Inflammatory macrophage treated with lipopolysaccharide for 4 hours (primary cell): ENCODE measurements around the gene FBN1.

ENCODE experiments used
- DNase-seq: peaks from one replicate; pipeline ENCODE4 v3.0.0-alpha.2; 2020

FBN1 gene

GRCh38 chr15:48617619-48618018 lies 27.9 kb downstream of the FBN1 start:
- peak; percentile 61 for DNase-seq

GRCh38 chr15:48616216-48616615 lies 29.3 kb downstream of the FBN1 start:
- DNase-seq = no peak

GRCh38 chr15:48614051-48614450 lies 31.5 kb downstream of the FBN1 start:
- no peak for DNase-seq

GRCh38 chr15:48609486-48609885 lies 36.0 kb downstream of the FBN1 start:
- DNase-seq = no peak

- DNase-seq = no peak
Observed at GRCh38 chr15:48607846-48608245, 37.7 kb downstream of the FBN1 start.

GRCh38 chr15:48604567-48604966 lies 40.9 kb downstream of the FBN1 start:
- no peak for DNase-seq

GRCh38 chr15:48603922-48604321 lies 41.6 kb downstream of the FBN1 start:
- no peak for DNase-seq

- no peak for DNase-seq
Observed at GRCh38 chr15:48603123-48603500, 42.4 kb downstream of the FBN1 start.

GRCh38 chr15:48602358-48603122 lies 43.0 kb downstream of the FBN1 start:
- no peak for DNase-seq

- DNase-seq = no peak
Observed at GRCh38 chr15:48601095-48601494, 44.4 kb downstream of the FBN1 start.

GRCh38 chr15:48596841-48597240 lies 48.7 kb downstream of the FBN1 start:
- DNase-seq = no peak

GRCh38 chr15:48596415-48596814 lies 49.1 kb downstream of the FBN1 start:
- DNase-seq = peak; percentile 79

GRCh38 chr15:48595981-48596380 lies 49.5 kb downstream of the FBN1 start:
- DNase-seq = peak; percentile 67

- no peak for DNase-seq
Observed at GRCh38 chr15:48592933-48593332, 52.6 kb downstream of the FBN1 start.

GRCh38 chr15:48592221-48592731 lies 53.2 kb downstream of the FBN1 start:
- DNase-seq = peak; percentile 11

GRCh38 chr15:48590723-48591122 lies 54.8 kb downstream of the FBN1 start:
- no peak for DNase-seq

GRCh38 chr15:48584812-48585563 lies 60.5 kb downstream of the FBN1 start:
- DNase-seq = no peak

- no peak for DNase-seq
Observed at GRCh38 chr15:48584090-48584811, 61.3 kb downstream of the FBN1 start.

GRCh38 chr15:48582452-48583247 lies 62.9 kb downstream of the FBN1 start:
- no peak for DNase-seq

- DNase-seq = no peak
Observed at GRCh38 chr15:48581219-48581618, 64.3 kb downstream of the FBN1 start.

GRCh38 chr15:48580736-48581135 lies 64.8 kb downstream of the FBN1 start:
- DNase-seq = no peak

GRCh38 chr15:48579945-48580671 lies 65.4 kb downstream of the FBN1 start:
- DNase-seq = peak; percentile 24
